ENCODE results near the gene HDLBP. TPM values are rescaled to one million over a fixed set of nuclear protein-coding genes. Genes with fewer than 3 reads are reported as not detected.
"Not testable (repeated sequence)": the region's sequence is repeated elsewhere in the genome, so short reads cannot be mapped to it uniquely, and the experiment has no call there.

The HDLBP gene
- total RNA-seq, 1 donor from 2014 or later: 300 TPM

DNA sequence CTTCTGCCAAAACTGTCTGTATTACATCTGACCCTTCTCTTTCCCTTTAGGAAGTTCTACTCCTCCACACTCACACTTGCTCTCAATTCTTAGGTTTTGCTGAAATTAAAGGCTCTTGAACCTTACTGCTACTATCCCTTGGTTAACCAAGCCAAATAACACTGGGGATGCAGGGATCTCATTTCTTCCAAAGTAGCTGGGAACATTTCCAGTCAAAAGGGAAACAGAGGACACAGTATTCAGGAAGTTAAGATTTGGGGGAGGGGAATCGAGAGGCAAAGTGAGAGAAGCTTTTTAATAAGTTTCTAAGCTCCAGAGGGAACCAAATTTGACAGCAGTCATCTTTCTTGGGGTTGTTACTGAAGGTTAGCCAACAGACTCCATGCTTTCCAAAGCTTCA, 6.4 kb upstream of the HDLBP start:
- intact Hi-C loops (cut with DNase I): no loop called here
- no peak overlapping the region for H3K27ac ChIP-seq

DNA sequence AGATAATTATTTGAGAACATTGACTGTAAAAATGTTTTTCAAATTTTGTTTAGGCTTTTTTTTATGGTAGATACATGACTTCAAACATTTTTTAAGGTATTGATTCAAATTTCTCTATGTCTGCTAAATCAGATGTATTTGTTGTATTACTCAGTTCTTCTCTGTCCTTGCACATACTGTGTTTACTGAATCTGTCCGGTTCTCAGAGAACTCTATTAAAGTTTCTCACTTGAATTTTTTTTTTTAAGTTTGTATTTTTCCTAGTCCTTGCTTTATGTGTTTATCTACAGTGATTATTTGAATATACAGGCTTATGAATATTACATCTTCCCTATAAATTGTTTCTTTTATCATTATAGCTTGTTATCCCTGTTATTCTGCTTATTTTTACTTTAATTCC, 5.6 kb upstream of the HDLBP start:
- peaks cover 81% of the 10 kb centered on the region for H3K4me1 ChIP-seq

More for the DNA sequence above, 6.4 kb upstream of the HDLBP start:
- peaks cover 0 to 9% of the 10 kb centered on the region in 2 donors for H3K36me3 ChIP-seq
- no peak for DNase-seq (ENCODE audit: extremely low spot score in 2 of 2)
- H3K9me3 ChIP-seq: no peaks in the 10 kb centered on the region
- no peak for TF ChIP-seq POLR2A (IDR thresholded peaks at IDR 0.05)
- no peak for TF ChIP-seq POLR2AphosphoS5 (IDR thresholded peaks at IDR 0.05; ENCODE audit: insufficient read depth in 1 of 2, low read depth in 1 of 2)
- TF ChIP-seq, protein P1, sequence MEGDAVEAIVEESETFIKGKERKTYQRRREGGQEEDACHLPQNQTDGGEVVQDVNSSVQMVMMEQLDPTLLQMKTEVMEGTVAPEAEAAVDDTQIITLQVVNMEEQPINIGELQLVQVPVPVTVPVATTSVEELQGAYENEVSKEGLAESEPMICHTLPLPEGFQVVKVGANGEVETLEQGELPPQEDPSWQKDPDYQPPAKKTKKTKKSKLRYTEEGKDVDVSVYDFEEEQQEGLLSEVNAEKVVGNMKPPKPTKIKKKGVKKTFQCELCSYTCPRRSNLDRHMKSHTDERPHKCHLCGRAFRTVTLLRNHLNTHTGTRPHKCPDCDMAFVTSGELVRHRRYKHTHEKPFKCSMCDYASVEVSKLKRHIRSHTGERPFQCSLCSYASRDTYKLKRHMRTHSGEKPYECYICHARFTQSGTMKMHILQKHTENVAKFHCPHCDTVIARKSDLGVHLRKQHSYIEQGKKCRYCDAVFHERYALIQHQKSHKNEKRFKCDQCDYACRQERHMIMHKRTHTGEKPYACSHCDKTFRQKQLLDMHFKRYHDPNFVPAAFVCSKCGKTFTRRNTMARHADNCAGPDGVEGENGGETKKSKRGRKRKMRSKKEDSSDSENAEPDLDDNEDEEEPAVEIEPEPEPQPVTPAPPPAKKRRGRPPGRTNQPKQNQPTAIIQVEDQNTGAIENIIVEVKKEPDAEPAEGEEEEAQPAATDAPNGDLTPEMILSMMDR (IDR thresholded peaks at IDR 0.05): no peak
- no peak overlapping the region for H3K4me3 ChIP-seq
- peaks cover 75% of the 10 kb centered on the region for H3K4me1 ChIP-seq
- H3K27me3 ChIP-seq: no peaks in the 10 kb centered on the region

DNA sequence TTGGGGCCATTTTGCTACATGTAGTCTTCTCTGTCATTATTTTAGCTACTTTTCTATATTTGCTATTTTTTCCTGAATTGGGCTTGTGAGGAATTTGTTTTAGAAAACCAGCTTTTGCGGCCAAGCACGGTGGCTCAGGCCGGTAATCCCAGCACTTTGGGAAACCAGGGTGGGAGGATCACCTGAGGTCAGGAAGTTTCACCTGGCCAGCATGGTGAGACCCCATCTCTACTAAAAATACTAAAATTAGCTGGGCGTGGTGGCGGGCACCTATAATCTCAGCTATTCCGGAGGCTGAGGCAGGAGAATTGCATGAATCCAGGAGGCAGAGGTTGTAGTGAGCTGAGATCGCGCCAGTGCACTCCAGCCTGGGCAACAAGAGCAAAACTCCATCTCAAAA, 4.9 kb upstream of the HDLBP start:
- Histone ChIP-seq H3K27me3 (no peaks in the 10 kb centered on the region), H3K27ac (no peak overlapping the region), H3K36me3 (peaks cover 0 to 5% of the 10 kb centered on the region in 2 donors), H3K9me3 (no peaks in the 10 kb centered on the region), H3K4me1 (peaks cover 81% of the 10 kb centered on the region), H3K4me3 (no peak overlapping the region)
- TF ChIP-seq, protein P1 (IDR thresholded peaks at IDR 0.05): no peak
- TF ChIP-seq POLR2AphosphoS5 (IDR thresholded peaks at IDR 0.05; ENCODE audit: insufficient read depth in 1 of 2, low read depth in 1 of 2) (no peak), POLR2A (IDR thresholded peaks at IDR 0.05) (no peak)
- intact Hi-C loops (cut with DNase I): no loop called here
- DNase-seq (ENCODE audit: extremely low spot score in 2 of 2): no peak

More for the DNA sequence above, 5.6 kb upstream of the HDLBP start:
- DNase-seq (ENCODE audit: extremely low spot score in 2 of 2): no peak
- intact Hi-C loops (cut with DNase I): no loop called here
- H3K27me3 ChIP-seq: no peaks in the 10 kb centered on the region
- H3K4me3 ChIP-seq: no peak overlapping the region
- H3K9me3 ChIP-seq: no peaks in the 10 kb centered on the region
- TF ChIP-seq POLR2A (IDR thresholded peaks at IDR 0.05) (no peak), POLR2AphosphoS5 (IDR thresholded peaks at IDR 0.05; ENCODE audit: insufficient read depth in 1 of 2, low read depth in 1 of 2) (no peak)
- TF ChIP-seq, protein P1 (IDR thresholded peaks at IDR 0.05): no peak
- H3K27ac ChIP-seq: no peak overlapping the region
- peaks cover 0 to 5% of the 10 kb centered on the region in 2 donors for H3K36me3 ChIP-seq

DNA sequence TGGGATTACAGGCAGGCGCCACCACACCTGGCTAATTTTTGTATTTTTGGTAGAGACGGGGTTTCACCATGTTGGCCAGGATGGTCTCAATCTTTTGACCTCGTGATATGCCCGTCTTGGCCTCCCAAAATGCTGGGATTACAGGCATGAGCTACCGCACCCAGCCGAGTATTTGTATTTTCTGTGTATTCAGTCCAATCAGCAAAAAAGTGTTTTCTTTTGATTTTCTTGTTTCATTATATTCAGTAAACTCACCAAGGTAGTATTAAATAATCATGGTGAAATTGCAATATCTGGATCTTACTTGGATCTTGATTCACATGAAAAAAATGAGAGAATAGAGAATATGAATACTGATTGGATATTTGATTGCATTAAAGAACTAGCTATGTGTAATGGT, 3.4 kb upstream of the HDLBP start:
- not testable (repeated sequence) for DNase-seq (ENCODE audit: extremely low spot score in 2 of 2); H3K9me3 ChIP-seq; H3K27me3 ChIP-seq; H3K27ac ChIP-seq; H3K36me3 ChIP-seq; H3K4me3 ChIP-seq
- H3K4me1 ChIP-seq: peaks cover 74% of the 10 kb centered on the region
- intact Hi-C loops (cut with DNase I): loop anchor here (5.0 kb wide), 3 partner anchors 38 to 318 kb away; partner anchors contain the start of genes ATG4B, FARP2 and THAP4

DNA sequence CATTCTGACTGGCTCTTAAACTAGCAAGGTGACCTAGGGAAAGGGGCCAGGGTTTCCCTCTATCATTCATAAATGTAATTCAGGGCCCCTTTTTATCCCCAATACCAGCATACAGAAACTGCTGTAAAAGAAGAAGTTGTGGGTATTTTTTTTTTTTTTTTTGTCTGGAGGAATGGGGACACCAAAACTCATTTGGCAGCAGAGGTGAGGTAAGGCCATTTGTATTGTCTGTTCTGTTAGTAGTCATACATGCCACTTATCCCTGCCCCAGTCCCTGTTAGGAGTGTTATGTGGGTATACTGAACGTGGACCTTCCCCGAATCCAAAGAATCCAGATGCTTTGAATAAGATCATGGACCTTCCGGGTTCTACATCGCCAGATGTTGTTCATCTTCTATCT, 1.9 kb upstream of the HDLBP start:
- TF ChIP-seq POLR2AphosphoS5 (IDR thresholded peaks at IDR 0.05; ENCODE audit: insufficient read depth in 1 of 2, low read depth in 1 of 2): no peak
- TF ChIP-seq, protein P1 (IDR thresholded peaks at IDR 0.05): no peak
- TF ChIP-seq POLR2A (IDR thresholded peaks at IDR 0.05): no peak
- no peak for DNase-seq (ENCODE audit: extremely low spot score in 2 of 2)
- Histone ChIP-seq H3K27me3 (no peaks in the 10 kb centered on the region), H3K4me3 (peak overlapping the region in 1 of 2 donors; percentile 77), H3K36me3 (peaks cover 0 to 5% of the 10 kb centered on the region in 2 donors), H3K4me1 (peaks cover 78% of the 10 kb centered on the region), H3K27ac (peak overlapping the region; percentile 99), H3K9me3 (no peaks in the 10 kb centered on the region)
- intact Hi-C loops (cut with DNase I): loop anchor here (5.0 kb wide), 3 partner anchors 40 to 320 kb away; partner anchors contain the start of genes ATG4B, FARP2 and THAP4
